OCI-LY7 (cell line): Measurements from ENCODE around the gene AQP9.

Experiments
- CTCF ChIP-seq: fragments of 200-600 bp; sonication (generic); conservative IDR thresholded peaks from 2 replicates; pipeline ENCODE4 v1.5.1; 2014; ENCODE audit warnings: mild to moderate bottlenecking, antibody characterized with exemption, low read length, moderate library complexity, mixed read lengths
- EZH2phosphoT487 ChIP-seq: fragments of 200-600 bp; sonication (generic); IDR thresholded peaks from 2 replicates; pipeline ENCODE4 v1.6.1; 2018; ENCODE audit warnings: low read depth, borderline replicate concordance, mild to moderate bottlenecking, mixed run types, antibody characterized with exemption, low read length, moderate library complexity, mixed read lengths

GRCh38 chr15:58139276-58139988 is 1.3 kb downstream of the AQP9 start:
- TF ChIP-seq CTCF (no peak), EZH2phosphoT487 (no peak)
